HCT116 (cell line): Measurements from ENCODE around the gene MRPS35.

Experiments
- CTCF ChIP-seq, 3 experiments: fragments of 200-600 bp in 1 of 3; sonication (generic) in 1 of 3; IDR thresholded peaks in 2 of 3; conservative IDR thresholded peaks in 1 of 3; 2 replicates each; pipeline ENCODE4 v1.5.1; 2012 to 2017; ENCODE audit warnings: low read depth in 2 of 3, low read length in 2 of 3, antibody characterized with exemption in 1 of 3, borderline replicate concordance in 1 of 3, control low read depth in 1 of 3, mild to moderate bottlenecking in 1 of 3, mixed read lengths in 1 of 3, mixed run types in 1 of 3, moderate library complexity in 1 of 3; ENCODE audit not compliant: insufficient read depth in 1 of 3
- EZH2 ChIP-seq: fragments of 200-600 bp; sonication (generic); IDR thresholded peaks from 2 replicates; pipeline ENCODE4 v1.6.1; 2017; ENCODE audit warnings: antibody characterized with exemption, mixed run types
- REST ChIP-seq: IDR thresholded peaks from 2 replicates; pipeline ENCODE4 v1.6.1; 2012; ENCODE audit warnings: low read depth
- ZBTB33 ChIP-seq: IDR thresholded peaks from 2 replicates; pipeline ENCODE4 v1.6.1; 2011; ENCODE audit warnings: mild to moderate bottlenecking, low read length, moderate library complexity; ENCODE audit not compliant: insufficient replicate concordance; ENCODE audit errors: extremely low read depth

DNA sequence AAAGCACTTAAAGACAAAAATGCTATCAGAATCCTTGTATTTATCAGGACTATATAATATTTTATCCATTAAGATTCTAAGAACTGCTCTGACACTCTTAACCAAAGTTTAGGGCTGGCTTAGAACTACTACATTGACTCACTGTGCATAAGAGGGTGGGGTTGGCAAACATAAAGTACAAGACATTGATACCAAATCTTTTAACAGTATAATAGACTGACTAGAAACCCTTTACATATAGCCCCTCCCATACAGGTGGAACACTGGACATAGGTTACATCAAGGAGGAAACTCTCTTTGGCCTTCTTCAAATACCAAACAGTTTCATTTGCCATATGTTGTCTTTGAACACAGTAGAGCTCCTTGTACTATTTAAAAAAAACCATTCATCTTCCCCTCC is 30.0 kb upstream of the MRPS35 start:
- TF ChIP-seq ZBTB33 (no peak), EZH2 (no peak), CTCF (IDR thresholded peaks at IDR 0.05 in 2 of 3, conservative IDR thresholded peaks at IDR 0.05 in 1 of 3; ENCODE audit: borderline replicate concordance in 1 of 3, insufficient read depth in 1 of 3, low read depth in 2 of 3, low read length in 2 of 3) (no peak), REST (no peak)
